GM18519 (cell line): Measurements from ENCODE around the gene NOX3.
A peak's percentile ranks its signal among the peaks of the same experiment; 100 is the strongest.

Source experiments
- ATAC-seq: cut with Tn5 transposase; IDR thresholded peaks from one replicate; pipeline ENCODE4 v1.9.1; 2021; ENCODE audit warnings: mild to moderate bottlenecking, moderate library complexity; ENCODE audit not compliant: unreplicated experiment, low FRiP score

Gene NOX3

GRCh38 chr6:155436981-155437749 is 18.5 kb downstream of the NOX3 start:
- ATAC-seq = no peak

- ATAC-seq = no peak
Measured at GRCh38 chr6:155434829-155435423, 20.7 kb downstream of the NOX3 start.

GRCh38 chr6:155434096-155434495 is 21.5 kb downstream of the NOX3 start:
- no peak for ATAC-seq

GRCh38 chr6:155432293-155432692 is 23.3 kb downstream of the NOX3 start:
- ATAC-seq = no peak

- no peak for ATAC-seq
Measured at GRCh38 chr6:155429321-155429893, 26.2 kb downstream of the NOX3 start.

- no peak for ATAC-seq
Measured at GRCh38 chr6:155426408-155426945, 29.2 kb downstream of the NOX3 start.

- ATAC-seq = no peak
Measured at GRCh38 chr6:155424181-155424580, 31.5 kb downstream of the NOX3 start.

- no peak for ATAC-seq
Measured at GRCh38 chr6:155422635-155423034, 33.0 kb downstream of the NOX3 start.

- ATAC-seq = no peak
Measured at GRCh38 chr6:155420492-155420891, 35.1 kb downstream of the NOX3 start.

- no peak for ATAC-seq
Measured at GRCh38 chr6:155419161-155419560, 36.5 kb downstream of the NOX3 start.

GRCh38 chr6:155418017-155418761 is 37.5 kb downstream of the NOX3 start:
- ATAC-seq = peak; percentile 66

GRCh38 chr6:155417454-155417853 is 38.2 kb downstream of the NOX3 start:
- ATAC-seq = no peak

GRCh38 chr6:155415953-155416352 is 39.7 kb downstream of the NOX3 start:
- ATAC-seq = no peak

- no peak for ATAC-seq
Measured at GRCh38 chr6:155414049-155414448, 41.6 kb downstream of the NOX3 start.

- no peak for ATAC-seq
Measured at GRCh38 chr6:155412335-155412734, 43.3 kb downstream of the NOX3 start.

GRCh38 chr6:155411154-155412052 is 44.2 kb downstream of the NOX3 start:
- no peak for ATAC-seq

- no peak for ATAC-seq
Measured at GRCh38 chr6:155409391-155409790, 46.2 kb downstream of the NOX3 start.

- no peak for ATAC-seq
Measured at GRCh38 chr6:155408981-155409380, 46.7 kb downstream of the NOX3 start.

- ATAC-seq = no peak
Measured at GRCh38 chr6:155408231-155408630, 47.4 kb downstream of the NOX3 start.

- no peak for ATAC-seq
Measured at GRCh38 chr6:155406801-155407200, 48.8 kb downstream of the NOX3 start.
